Mesendoderm (in vitro differentiated cells): ENCODE measurements around the gene POLD4. TPM values are rescaled to one million over a fixed set of nuclear protein-coding genes. Genes with fewer than 3 reads are reported as not detected.

ENCODE experiments used
- DNase-seq: peaks from one replicate; pipeline ENCODE4 v3.0.0; 2013
- H2AK5ac ChIP-seq: 2 replicates; pipeline ENCODE4 v1.6.1; 2013; ENCODE audit warnings: low read length, inconsistent platforms
- H2BK120ac ChIP-seq: 2 replicates; pipeline ENCODE4 v1.6.1; 2013; ENCODE audit warnings: low read depth, mild to moderate bottlenecking, low read length, moderate library complexity, mixed read lengths
- H2BK15ac ChIP-seq: replicated peaks from 2 replicates; pipeline ENCODE4 v1.6.1; 2013; ENCODE audit warnings: low read depth, mild to moderate bottlenecking, moderate library complexity
- H2BK5ac ChIP-seq: 2 replicates; pipeline ENCODE4 v1.6.1; 2013; ENCODE audit warnings: low read length, inconsistent platforms
- H3K18ac ChIP-seq: 2 replicates; pipeline ENCODE4 v1.6.1; 2013; ENCODE audit warnings: mild to moderate bottlenecking, low read length, mixed read lengths
- H3K23ac ChIP-seq: one replicate; pipeline ENCODE4 v1.6.1; 2013; ENCODE audit warnings: low read length
- H3K27ac ChIP-seq: 2 replicates; pipeline ENCODE4 v1.5.1; 2013; ENCODE audit warnings: low read depth, mild to moderate bottlenecking, inconsistent platforms, low read length, moderate library complexity
- H3K27me3 ChIP-seq: 2 replicates; pipeline ENCODE4 v1.6.1; 2013; ENCODE audit warnings: low read length, control low read depth, mild to moderate bottlenecking, inconsistent platforms; ENCODE audit not compliant: insufficient read depth, poor library complexity
- H3K36me3 ChIP-seq: 2 replicates; pipeline ENCODE4 v1.6.1; 2013; ENCODE audit warnings: low read length, inconsistent platforms; ENCODE audit not compliant: control insufficient read depth, insufficient read depth
- H3K4ac ChIP-seq: one replicate; pipeline ENCODE4 v1.6.1; 2013; ENCODE audit warnings: low read depth, mild to moderate bottlenecking, low read length, moderate library complexity
- H3K4me1 ChIP-seq: 2 replicates; pipeline ENCODE4 v1.6.1; 2013; ENCODE audit warnings: low read depth, low read length, inconsistent platforms; ENCODE audit not compliant: control insufficient read depth
- H3K4me2 ChIP-seq: 2 replicates; pipeline ENCODE4 v1.6.1; 2013; ENCODE audit warnings: low read length
- H3K4me3 ChIP-seq: 2 replicates; pipeline ENCODE4 v1.5.1; 2013; ENCODE audit warnings: mild to moderate bottlenecking, low read length
- H3K56ac ChIP-seq: one replicate; pipeline ENCODE4 v1.6.1; 2013; ENCODE audit warnings: low read length
- H3K79me1 ChIP-seq: 2 replicates; pipeline ENCODE4 v1.6.1; 2013; ENCODE audit warnings: low read length, inconsistent platforms
- H3K79me2 ChIP-seq: 2 replicates; pipeline ENCODE4 v1.6.1; 2013; ENCODE audit warnings: mild to moderate bottlenecking, low read length; ENCODE audit not compliant: control insufficient read depth, insufficient read depth
- H3K9ac ChIP-seq: 2 replicates; pipeline ENCODE4 v1.6.1; 2013; ENCODE audit warnings: low read length, inconsistent platforms
- H4K5ac ChIP-seq: one replicate; pipeline ENCODE4 v1.6.1; 2013; ENCODE audit warnings: low read length
- H4K8ac ChIP-seq: one replicate; pipeline ENCODE4 v1.6.1; 2013; ENCODE audit warnings: low read depth, mild to moderate bottlenecking, control low read depth, low read length, moderate library complexity
- WGBS: extraction: QIAGEN DNeasy Blood & Tissue Kit; methylation state at CpG from one replicate; pipeline ENCODE4 v1.1.7; 2013; ENCODE audit warnings: low lambda C conversion rate, missing lambda C conversion rate; ENCODE audit not compliant: insufficient coverage; ENCODE audit errors: extremely low coverage; 5-methylcytosine and 5-hydroxymethylcytosine counted together
- small RNA-seq: library from polyadenylated mRNA; stranded (forward); fragments of <200 nt; extraction: miRNeasy Mini kit (QIAGEN cat#:217004); gene quantifications from one replicate; pipeline ENCODE3, GENCODE V24; 2013; ENCODE audit not compliant: insufficient read depth

Gene POLD4

GRCh38 chr11:67302571-67303131 lies 50.7 kb downstream of the POLD4 start:
- Histone ChIP-seq H3K4ac (peak overlapping the region; percentile 7), H3K27ac (peak overlapping the region; percentile 84), H3K79me2 (no peaks in the 10 kb centered on the region), H4K8ac (no peak overlapping the region), H3K23ac (peak overlapping the region; percentile 38), H3K4me3 (peak overlapping the region; percentile 32), H4K5ac (no peak overlapping the region), H3K9ac (peak overlapping the region; percentile 78), H2BK120ac (no peak overlapping the region), H3K79me1 (no peaks in the 10 kb centered on the region), H3K18ac (peak overlapping the region; percentile 65), H3K56ac (peak overlapping the region; percentile 93), H3K36me3 (peaks cover 10% of the 10 kb centered on the region), H2AK5ac (no peak overlapping the region), H3K4me1 (peaks cover 7% of the 10 kb centered on the region), H3K27me3 (no peaks in the 10 kb centered on the region), H2BK15ac (no peak overlapping the region), H3K4me2 (peak overlapping the region; percentile 91), H2BK5ac (no peak overlapping the region)
- WGBS = no CpG with 5 or more reads among the region's 23 CpGs
- peak; percentile 80 for DNase-seq

- H3K36me3 ChIP-seq = peaks cover 10% of the 10 kb centered on the region
- H3K18ac ChIP-seq = no peak overlapping the region
- no peaks in the 10 kb centered on the region for H3K79me1 ChIP-seq
- no peak overlapping the region for H2BK5ac ChIP-seq
- H3K56ac ChIP-seq = peak overlapping the region; percentile 93
- H3K23ac ChIP-seq = no peak overlapping the region
- no peak overlapping the region for H2BK15ac ChIP-seq
- H4K8ac ChIP-seq = no peak overlapping the region
- peaks cover 7% of the 10 kb centered on the region for H3K4me1 ChIP-seq
- H3K27me3 ChIP-seq = no peaks in the 10 kb centered on the region
- H3K27ac ChIP-seq = peak overlapping the region; percentile 84
- peak overlapping the region; percentile 78 for H3K9ac ChIP-seq
- no peaks in the 10 kb centered on the region for H3K79me2 ChIP-seq
- no peak overlapping the region for H2BK120ac ChIP-seq
- WGBS = no CpG with 5 or more reads among the region's 15 CpGs
- no peak overlapping the region for H3K4me2 ChIP-seq
- H3K4me3 ChIP-seq = no peak overlapping the region
- no peak overlapping the region for H4K5ac ChIP-seq
- no peak overlapping the region for H3K4ac ChIP-seq
- no peak overlapping the region for H2AK5ac ChIP-seq
- peak; percentile 75 for DNase-seq
These were observed 51.3 kb downstream of the POLD4 start for GRCh38 chr11:67301951-67302516.

- Histone ChIP-seq H4K8ac (no peak overlapping the region), H3K27ac (no peak overlapping the region), H3K36me3 (peaks cover 10% of the 10 kb centered on the region)
These were observed 51.9 kb downstream of the POLD4 start for GRCh38 chr11:67301313-67301921.

More at GRCh38 chr11:67301313-67301921, 51.9 kb downstream of the POLD4 start:
- Histone ChIP-seq H2BK15ac (no peak overlapping the region), H2BK5ac (no peak overlapping the region), H3K4me2 (no peak overlapping the region), H2AK5ac (no peak overlapping the region), H3K4me3 (no peak overlapping the region), H3K79me1 (no peaks in the 10 kb centered on the region), H3K4me1 (peaks cover 7% of the 10 kb centered on the region), H3K18ac (no peak overlapping the region), H3K79me2 (no peaks in the 10 kb centered on the region), H2BK120ac (no peak overlapping the region), H3K27me3 (no peaks in the 10 kb centered on the region), H3K23ac (no peak overlapping the region), H4K5ac (no peak overlapping the region), H3K56ac (peak overlapping the region; percentile 71), H3K4ac (no peak overlapping the region), H3K9ac (peak overlapping the region; percentile 58)
- no CpG with 5 or more reads among the region's 28 CpGs for WGBS
- no peak for DNase-seq

Small RNAs within 50 kb of the gene (small RNA-seq; reads per million reads assigned to genes)
- gene RN7SKP239 (not detected), gene RNU6-1238P (not detected)
